DMS 273 treated with DMSO at 0.1 percent for 48 hours (cell line): ENCODE measurements around the gene SND1.

Experiments used
- DNase-seq: peaks from one replicate; lab custom pipeline; 2025; lab: John Stamatoyannopoulos, UW

SND1 gene

DNA sequence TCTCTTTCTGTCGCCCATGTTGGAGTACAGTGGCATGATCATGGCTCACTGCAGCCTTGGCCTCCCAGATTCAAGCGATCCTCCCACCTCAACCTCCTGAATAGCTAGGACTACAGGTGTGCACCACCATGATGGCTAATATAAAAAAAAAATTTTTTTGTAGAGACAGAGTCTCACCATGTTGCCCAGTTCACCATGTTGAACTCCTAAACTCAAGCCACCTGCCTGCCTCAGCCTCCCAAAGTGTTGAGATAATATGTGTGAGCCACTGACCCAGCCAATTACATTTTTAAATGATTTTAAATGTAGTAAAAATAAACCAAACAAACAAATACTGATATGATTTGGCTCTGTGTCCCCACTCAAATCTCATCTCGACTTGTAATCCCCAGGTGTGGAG is 487.4 kb downstream of the SND1 start:
- no peak for DNase-seq

DNA sequence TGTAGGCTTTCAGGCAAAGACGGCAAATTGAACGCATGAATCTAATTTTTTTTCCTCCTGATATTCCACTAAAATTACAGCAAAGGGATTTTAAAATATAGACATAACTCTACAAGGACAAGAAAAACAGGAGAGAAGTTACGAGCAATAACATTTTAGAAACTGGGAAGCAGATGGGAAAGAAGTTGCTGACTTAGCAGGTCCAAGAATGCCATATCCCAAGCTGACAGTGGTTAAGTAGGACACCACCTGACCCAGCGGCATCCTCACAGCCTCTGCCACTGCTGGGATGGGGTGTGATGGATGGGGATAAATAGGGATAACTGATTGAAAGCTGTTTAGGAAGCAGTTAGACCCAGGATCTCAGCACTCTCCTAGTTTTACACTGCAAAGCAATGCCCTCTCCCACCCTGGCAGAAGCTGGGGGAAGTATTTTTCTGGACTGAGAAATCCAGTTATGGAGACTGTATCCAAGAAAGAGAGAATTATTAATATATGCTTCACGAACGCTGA is 489.7 kb downstream of the SND1 start:
- no peak for DNase-seq
